Superior temporal gyrus (tissue), 1 donor: Measurements from ENCODE around the gene FAM13A.
"Not testable (repeated sequence)": the region's sequence is repeated elsewhere in the genome, so short reads cannot be mapped to it uniquely, and the experiment has no call there.

Experiments
- DNase-seq: peaks from one replicate; pipeline ENCODE4 v3.0.0-alpha.2; 2016; ENCODE audit errors: extremely low spot score

The FAM13A gene

GRCh38 chr4:88960576-88960975 is 96.4 kb downstream of the FAM13A start:
- no peak for DNase-seq

- no peak for DNase-seq
Observed at GRCh38 chr4:88958080-88958479, 98.9 kb downstream of the FAM13A start.

GRCh38 chr4:88957570-88957969 is 99.4 kb downstream of the FAM13A start:
- no peak for DNase-seq

- no peak for DNase-seq
Observed at GRCh38 chr4:88955580-88956380, 101.2 kb downstream of the FAM13A start.

- no peak for DNase-seq
Observed at GRCh38 chr4:88953400-88953799, 103.6 kb downstream of the FAM13A start.

GRCh38 chr4:88952081-88952480 is 104.9 kb downstream of the FAM13A start:
- DNase-seq = no peak

- DNase-seq = no peak
Observed at GRCh38 chr4:88949605-88950004, 107.4 kb downstream of the FAM13A start.

- no peak for DNase-seq
Observed at GRCh38 chr4:88940506-88940905, 116.5 kb downstream of the FAM13A start.

GRCh38 chr4:88939697-88940096 is 117.3 kb downstream of the FAM13A start:
- DNase-seq = no peak

GRCh38 chr4:88938138-88938537 is 118.8 kb downstream of the FAM13A start:
- DNase-seq = no peak

- DNase-seq = no peak
Observed at GRCh38 chr4:88937081-88937480, 119.9 kb downstream of the FAM13A start.

- no peak for DNase-seq
Observed at GRCh38 chr4:88933414-88934160, 123.4 kb downstream of the FAM13A start.

- DNase-seq = no peak
Observed at GRCh38 chr4:88928852-88929251, 128.1 kb downstream of the FAM13A start.

GRCh38 chr4:88927420-88927819 is 129.6 kb downstream of the FAM13A start:
- no peak for DNase-seq

GRCh38 chr4:88919056-88919455 is 137.9 kb downstream of the FAM13A start:
- no peak for DNase-seq

- not testable (repeated sequence) for DNase-seq
Observed at GRCh38 chr4:88913181-88913580, 143.8 kb downstream of the FAM13A start.

- DNase-seq = no peak
Observed at GRCh38 chr4:88911246-88912212, 145.5 kb downstream of the FAM13A start.

GRCh38 chr4:88910101-88910500 is 146.9 kb downstream of the FAM13A start:
- DNase-seq = no peak

- DNase-seq = no peak
Observed at GRCh38 chr4:88908521-88908920, 148.5 kb downstream of the FAM13A start.

GRCh38 chr4:88908003-88908402 is 149.0 kb downstream of the FAM13A start:
- DNase-seq = peak; percentile 35

GRCh38 chr4:88907478-88907877 is 149.5 kb downstream of the FAM13A start:
- no peak for DNase-seq

GRCh38 chr4:88904240-88904639 is 152.7 kb downstream of the FAM13A start:
- not testable (repeated sequence) for DNase-seq
